Activated effector memory CD4-positive, alpha-beta T cell treated with anti-CD3 and anti-CD28 coated beads, Interleukin-2, amount 50 U/mL, for 16 hours (primary cell): ENCODE measurements around the gene ALPI.
A peak's percentile ranks its signal among the peaks of the same experiment; 100 is the strongest.

Source experiments
- DNase-seq: peaks from one replicate; pipeline ENCODE4 v3.0.0-alpha.2; 2020

ALPI gene

GRCh38 chr2:232502911-232503808, 47.2 kb downstream of the ALPI start:
- peak; percentile 78 for DNase-seq

GRCh38 chr2:232503809-232504323, 47.9 kb downstream of the ALPI start:
- DNase-seq = no peak

- no peak for DNase-seq
These were observed 48.5 kb downstream of the ALPI start for GRCh38 chr2:232504438-232504837.

GRCh38 chr2:232505856-232506255, 49.9 kb downstream of the ALPI start:
- no peak for DNase-seq

GRCh38 chr2:232506709-232507108, 50.8 kb downstream of the ALPI start:
- no peak for DNase-seq

GRCh38 chr2:232508251-232508650, 52.3 kb downstream of the ALPI start:
- no peak for DNase-seq
